Nephron (organoid): ENCODE data around the gene HPCAL1.
"Not testable (repeated sequence)": the region's sequence is repeated elsewhere in the genome, so short reads cannot be mapped to it uniquely, and the experiment has no call there.

Experiments
- H3K27ac Mint-ChIP-seq, 3 experiments: 2 replicates each; pipeline ENCODE4 v1.8.0; 2020; ENCODE audit warnings: mixed read lengths in 3 of 3, mild to moderate bottlenecking in 2 of 3, moderate library complexity in 1 of 3
- H3K27me3 Mint-ChIP-seq: 2 replicates; pipeline ENCODE4 v1.8.0; 2021; ENCODE audit warnings: low read depth, mild to moderate bottlenecking, moderate library complexity, mixed read lengths
- H3K36me3 Mint-ChIP-seq: 2 replicates; pipeline ENCODE4 v1.8.0; 2020; ENCODE audit warnings: low read depth, mixed read lengths
- H3K4me1 Mint-ChIP-seq: 2 replicates; pipeline ENCODE4 v1.8.0; 2020; ENCODE audit warnings: mixed read lengths
- H3K4me3 Mint-ChIP-seq, 3 experiments: 2 replicates each; pipeline ENCODE4 v1.8.0; 2020; ENCODE audit warnings: mild to moderate bottlenecking in 3 of 3, mixed read lengths in 3 of 3, moderate library complexity in 2 of 3
- H3K9me3 Mint-ChIP-seq: 2 replicates; pipeline ENCODE4 v1.8.0; 2020; ENCODE audit warnings: mixed read lengths
- TF ChIP-seq, protein P1 (sequence below), 3 experiments: fragments of 200-600 bp; sonication (generic); IDR thresholded peaks; one replicate each; pipeline ENCODE4 v1.5.0; 2021; ENCODE audit warnings: antibody characterized with exemption in 3 of 3; ENCODE audit not compliant: unreplicated experiment in 3 of 3

HPCAL1 gene

DNA sequence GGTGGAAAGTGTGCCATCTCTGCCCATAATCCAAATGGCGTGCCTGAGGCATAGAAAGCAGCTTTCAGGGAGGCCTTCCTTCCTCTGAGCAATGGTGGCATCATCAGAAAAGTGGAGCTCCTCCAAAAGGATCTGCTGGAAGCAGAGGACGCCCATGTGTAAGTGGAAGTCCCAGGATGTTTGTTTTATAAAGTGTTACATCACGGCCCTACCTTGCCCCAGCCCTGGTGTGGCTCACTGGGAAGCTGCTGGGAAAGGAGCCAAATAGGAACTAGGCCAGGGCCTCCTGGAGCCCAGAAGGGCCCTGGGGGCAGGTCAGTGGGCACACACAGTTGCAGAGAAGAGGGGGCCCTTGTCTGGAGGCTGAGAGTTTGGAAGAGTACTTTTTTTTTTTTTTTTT lies 149.6 kb downstream of the HPCAL1 start:
- Mint-ChIP-seq H3K27me3 (peaks cover 16% of the 10 kb centered on the region), H3K4me1 (peaks cover 14% of the 10 kb centered on the region), H3K36me3 (no peaks in the 10 kb centered on the region), H3K4me3 (peak overlapping the region in 2 of 3 experiments; percentile 40 to 53), H3K9me3 (no peaks in the 10 kb centered on the region), H3K27ac (peak overlapping the region in 1 of 3 experiments; percentile 8)
- TF ChIP-seq, protein P1, sequence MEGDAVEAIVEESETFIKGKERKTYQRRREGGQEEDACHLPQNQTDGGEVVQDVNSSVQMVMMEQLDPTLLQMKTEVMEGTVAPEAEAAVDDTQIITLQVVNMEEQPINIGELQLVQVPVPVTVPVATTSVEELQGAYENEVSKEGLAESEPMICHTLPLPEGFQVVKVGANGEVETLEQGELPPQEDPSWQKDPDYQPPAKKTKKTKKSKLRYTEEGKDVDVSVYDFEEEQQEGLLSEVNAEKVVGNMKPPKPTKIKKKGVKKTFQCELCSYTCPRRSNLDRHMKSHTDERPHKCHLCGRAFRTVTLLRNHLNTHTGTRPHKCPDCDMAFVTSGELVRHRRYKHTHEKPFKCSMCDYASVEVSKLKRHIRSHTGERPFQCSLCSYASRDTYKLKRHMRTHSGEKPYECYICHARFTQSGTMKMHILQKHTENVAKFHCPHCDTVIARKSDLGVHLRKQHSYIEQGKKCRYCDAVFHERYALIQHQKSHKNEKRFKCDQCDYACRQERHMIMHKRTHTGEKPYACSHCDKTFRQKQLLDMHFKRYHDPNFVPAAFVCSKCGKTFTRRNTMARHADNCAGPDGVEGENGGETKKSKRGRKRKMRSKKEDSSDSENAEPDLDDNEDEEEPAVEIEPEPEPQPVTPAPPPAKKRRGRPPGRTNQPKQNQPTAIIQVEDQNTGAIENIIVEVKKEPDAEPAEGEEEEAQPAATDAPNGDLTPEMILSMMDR (IDR thresholded peaks at IDR 0.05; ENCODE audit: unreplicated experiment in 3 of 3) = no peak

GRCh38 chr2:10452956-10453904 lies 150.5 kb downstream of the HPCAL1 start:
- Mint-ChIP-seq H3K36me3 (no peaks in the 10 kb centered on the region), H3K4me3 (peak overlapping the region in 1 of 3 experiments; percentile 9), H3K4me1 (peaks cover 16% of the 10 kb centered on the region), H3K9me3 (no peaks in the 10 kb centered on the region), H3K27ac (peak overlapping the region in 1 of 3 experiments; percentile 5), H3K27me3 (peaks cover 20% of the 10 kb centered on the region)
- TF ChIP-seq, protein P1 (IDR thresholded peaks at IDR 0.05; ENCODE audit: unreplicated experiment in 3 of 3) = no peak

DNA sequence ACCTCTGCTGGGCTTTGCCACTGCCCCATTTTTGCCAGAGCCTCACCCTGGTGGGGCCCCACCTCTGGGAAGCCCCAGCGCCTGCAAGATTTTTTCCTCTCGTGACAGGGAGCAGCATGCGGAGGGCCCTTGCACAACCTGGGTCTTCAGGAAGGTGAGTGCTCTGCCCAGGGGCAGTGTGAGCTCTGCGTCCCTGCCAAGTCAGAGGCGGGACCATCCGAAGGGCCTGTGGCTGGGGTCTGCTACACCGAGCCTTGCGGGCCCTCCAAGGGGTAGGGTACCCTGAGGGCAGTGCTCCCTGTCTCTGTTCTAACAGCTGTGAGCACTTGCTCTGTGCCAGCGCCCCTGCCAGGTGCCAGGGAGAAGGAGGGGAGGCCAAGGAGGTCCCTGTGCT lies 151.2 kb downstream of the HPCAL1 start:
- Mint-ChIP-seq H3K27me3 (peaks cover 27% of the 10 kb centered on the region), H3K4me1 (peaks cover 17% of the 10 kb centered on the region), H3K27ac (no peak overlapping the region), H3K36me3 (no peaks in the 10 kb centered on the region), H3K4me3 (no peak overlapping the region), H3K9me3 (no peaks in the 10 kb centered on the region)
- TF ChIP-seq, protein P1 (IDR thresholded peaks at IDR 0.05; ENCODE audit: unreplicated experiment in 3 of 3) = no peak

DNA sequence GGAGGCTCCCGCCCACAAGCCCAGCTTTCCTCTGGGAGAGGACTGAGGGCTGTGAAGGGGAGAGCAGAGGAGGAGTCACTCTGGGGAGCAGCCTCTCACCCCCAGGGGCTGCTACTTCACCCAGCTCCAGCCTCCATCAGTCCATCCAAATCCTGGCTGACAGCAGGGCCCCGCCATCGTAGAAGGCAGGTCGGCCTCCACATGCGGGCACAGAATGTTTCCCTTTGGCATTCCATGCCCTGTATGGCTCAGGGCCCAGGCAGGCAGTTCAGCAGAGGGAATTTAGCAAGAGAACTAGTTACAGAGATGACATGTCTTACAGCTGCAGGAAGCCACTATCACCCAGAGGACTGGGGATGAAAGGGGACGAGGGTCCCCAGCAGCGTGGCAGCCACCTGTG lies 151.8 kb downstream of the HPCAL1 start:
- Mint-ChIP-seq H3K27ac (no peak overlapping the region), H3K36me3 (no peaks in the 10 kb centered on the region), H3K9me3 (no peaks in the 10 kb centered on the region), H3K27me3 (peaks cover 27% of the 10 kb centered on the region), H3K4me3 (no peak overlapping the region), H3K4me1 (peaks cover 19% of the 10 kb centered on the region)
- TF ChIP-seq, protein P1 (IDR thresholded peaks at IDR 0.05; ENCODE audit: unreplicated experiment in 3 of 3) = no peak

DNA sequence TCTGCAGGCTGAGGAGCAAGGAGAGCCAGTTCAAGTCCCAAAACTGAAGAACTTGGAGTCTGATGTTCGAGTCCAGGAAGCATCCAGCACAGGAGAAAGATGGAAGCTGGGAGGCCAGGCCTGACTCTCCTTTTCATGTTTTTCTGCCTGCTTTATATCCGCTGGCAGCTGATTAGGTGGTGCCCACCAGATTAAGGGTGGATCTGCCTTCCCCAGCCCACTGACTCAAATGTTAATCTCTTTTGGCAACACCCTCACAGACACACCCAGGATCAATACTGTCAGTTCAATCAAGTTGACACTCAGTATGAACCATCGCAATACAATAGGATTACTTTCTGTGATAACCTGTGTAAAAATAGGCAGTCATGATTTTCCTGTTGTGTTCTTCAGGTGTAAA lies 154.5 kb downstream of the HPCAL1 start:
- not testable (repeated sequence) for H3K27ac Mint-ChIP-seq, H3K4me3 Mint-ChIP-seq, H3K9me3 Mint-ChIP-seq, H3K4me1 Mint-ChIP-seq, H3K36me3 Mint-ChIP-seq
- H3K27me3 Mint-ChIP-seq = peaks cover 20% of the 10 kb centered on the region

DNA sequence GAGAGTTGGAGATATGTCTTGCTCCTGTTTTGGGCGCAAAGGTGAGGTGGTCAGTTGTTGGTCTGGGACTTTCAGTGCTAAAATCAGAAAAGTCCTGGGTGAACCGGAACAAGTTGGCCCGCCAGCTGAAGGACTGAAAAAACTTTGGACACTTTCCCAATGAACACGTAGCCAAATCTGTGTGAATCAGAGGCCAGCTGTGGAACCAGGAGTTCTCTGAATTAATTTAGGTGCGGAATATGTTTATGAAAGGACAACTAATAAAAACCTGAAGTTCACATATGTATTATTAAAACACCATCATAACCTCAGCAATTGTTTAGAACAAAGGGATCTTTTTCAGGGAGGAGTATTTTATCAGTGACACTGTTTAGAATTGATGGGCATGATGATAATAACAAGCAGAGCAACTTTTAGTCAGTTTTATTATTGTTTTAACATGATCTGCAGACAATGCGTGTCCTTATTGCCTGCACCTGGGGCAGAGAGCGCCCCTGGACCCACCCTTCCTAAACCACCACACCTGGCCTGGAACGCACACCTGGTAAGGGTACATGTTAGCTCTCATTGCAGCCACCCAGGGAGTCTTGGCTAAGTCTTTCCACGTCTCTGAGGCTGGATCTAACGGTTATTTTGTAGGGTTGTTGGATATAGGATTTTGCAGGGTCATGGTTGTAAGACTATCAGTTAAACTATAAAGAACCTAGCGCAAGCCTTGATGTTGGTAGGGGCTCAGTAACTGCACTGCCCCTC lies 155.3 kb downstream of the HPCAL1 start:
- H3K27me3 Mint-ChIP-seq = peaks cover 20% of the 10 kb centered on the region
- H3K36me3 Mint-ChIP-seq = no peaks in the 10 kb centered on the region
- no peak overlapping the region for H3K4me3 Mint-ChIP-seq
- H3K4me1 Mint-ChIP-seq = peaks cover 8% of the 10 kb centered on the region
- TF ChIP-seq, protein P1 (IDR thresholded peaks at IDR 0.05; ENCODE audit: unreplicated experiment in 3 of 3) = no peak
- H3K27ac Mint-ChIP-seq = no peak overlapping the region
- no peaks in the 10 kb centered on the region for H3K9me3 Mint-ChIP-seq
